HepG2 (cell line): ENCODE data around the gene FABP2. TPM values are rescaled to one million over a fixed set of nuclear protein-coding genes. Genes with fewer than 3 reads are reported as not detected.

Experiments used
- AGO2 ChIP-seq: fragments of 200-400 bp; formaldehyde crosslinking; optimal IDR thresholded peaks from 2 replicates; pipeline ENCODE3; 2017; ENCODE audit warnings: mild to moderate bottlenecking, low read depth, low read length, moderate library complexity
- ARNT2 ChIP-seq: sonication (generic); formaldehyde crosslinking; IDR thresholded peaks from 2 replicates; pipeline ENCODE4 v1.8.0; 2022; ENCODE audit warnings: mild to moderate bottlenecking, low read depth, missing genetic modification reagents, moderate library complexity
- BHLHE40 ChIP-seq: IDR thresholded peaks from 2 replicates; pipeline ENCODE4 v1.6.1; 2011; ENCODE audit warnings: low read length, improper control_type of control experiment
- NFKBIZ ChIP-seq: IDR thresholded peaks from 2 replicates; pipeline ENCODE4 v1.6.1; 2018; ENCODE audit warnings: missing genetic modification reagents, missing compliant biosample characterization
- SOX6 ChIP-seq, 2 experiments: fragments of 450-650 bp in 1 of 2; sonication (generic) in 1 of 2; formaldehyde crosslinking in 1 of 2; IDR thresholded peaks; 2 replicates each; pipeline versions ENCODE4 v1.4.0 to v1.6.1; 2017 to 2020; ENCODE audit warnings: antibody characterized with exemption in 1 of 2, mild to moderate bottlenecking in 1 of 2, missing genetic modification reagents in 1 of 2
- TBL1XR1 ChIP-seq: fragments of 150-350 bp; IDR thresholded peaks from 2 replicates; pipeline ENCODE4 v1.6.1; 2014; ENCODE audit warnings: borderline replicate concordance, low read length; ENCODE audit not compliant: partially characterized antibody
- ZBTB1 ChIP-seq: sonication (generic); formaldehyde crosslinking; IDR thresholded peaks from 2 replicates; pipeline ENCODE4 v1.4.0; 2020; ENCODE audit warnings: missing genetic modification reagents, borderline replicate concordance
- ZNF280D ChIP-seq: sonication (generic); formaldehyde crosslinking; IDR thresholded peaks from 2 replicates; pipeline ENCODE4 v1.5.1; 2020; ENCODE audit warnings: mild to moderate bottlenecking, missing genetic modification reagents
- ZNF333 ChIP-seq: sonication (generic); formaldehyde crosslinking; IDR thresholded peaks from 2 replicates; pipeline ENCODE4 v1.4.0; 2020; ENCODE audit warnings: mild to moderate bottlenecking, missing genetic modification reagents, borderline replicate concordance
- ZNF383 ChIP-seq: sonication (generic); formaldehyde crosslinking; IDR thresholded peaks from 2 replicates; pipeline ENCODE4 v1.4.0; 2020; ENCODE audit warnings: missing genetic modification reagents, mild to moderate bottlenecking, borderline replicate concordance
- ZNF879 ChIP-seq: sonication (generic); formaldehyde crosslinking; IDR thresholded peaks from 2 replicates; pipeline ENCODE4 v1.8.1; 2023; ENCODE audit warnings: missing genetic modification reagents
- polyA plus RNA-seq, 8 experiments: library from polyadenylated mRNA; depleted of rRNA in 3 of 8; stranded (reverse) in 7 of 8; unstranded in 1 of 8; fragments of >200 nt; fragmentation: Illumina TruSeq in 4 of 8; extraction: Trizol in 4 of 8; gene quantifications; 2 replicates each; pipeline versions ENCODE4 v1.2.1 to v1.2.3, GENCODE V29; 2011 to 2016; ENCODE audit warnings: low read depth in 4 of 8, missing spikeins in 1 of 8, mixed read lengths in 1 of 8; ENCODE audit not compliant: insufficient read depth in 1 of 8
- total RNA-seq, 5 experiments: library from RNA; depleted of rRNA; stranded (reverse); fragments of >200 nt; fragmentation: Illumina TruSeq; extraction: Trizol; gene quantifications; 2 replicates each; pipeline ENCODE4 v1.2.3, GENCODE V29; 2016; ENCODE audit warnings: low read depth in 1 of 5
- TF ChIP-seq, protein P1 (sequence below), 2 experiments: fragments of 450-650 bp in 1 of 2; sonication (generic) in 1 of 2; formaldehyde crosslinking in 1 of 2; IDR thresholded peaks; 2 replicates each; pipeline versions ENCODE4 v1.6.1 to v1.8.0; 2016 to 2022; ENCODE audit warnings: antibody characterized with exemption in 1 of 2, mild to moderate bottlenecking in 1 of 2, missing genetic modification reagents in 1 of 2
- TF ChIP-seq, protein P2 (sequence below): sonication (generic); formaldehyde crosslinking; conservative IDR thresholded peaks from 2 replicates; pipeline ENCODE4 v1.4.0; 2020; ENCODE audit warnings: missing genetic modification reagents

FABP2 gene
- total and polyA plus RNA-seq, 2 of the 13 experiments (the other 11 are each of a cell fraction or from before 2014, with no cell fraction given) = 0.78 to 1.2 TPM

GRCh38 chr4:119290598-119290997, 31.3 kb downstream of the FABP2 start (continued):
- TF ChIP-seq, protein P1, sequence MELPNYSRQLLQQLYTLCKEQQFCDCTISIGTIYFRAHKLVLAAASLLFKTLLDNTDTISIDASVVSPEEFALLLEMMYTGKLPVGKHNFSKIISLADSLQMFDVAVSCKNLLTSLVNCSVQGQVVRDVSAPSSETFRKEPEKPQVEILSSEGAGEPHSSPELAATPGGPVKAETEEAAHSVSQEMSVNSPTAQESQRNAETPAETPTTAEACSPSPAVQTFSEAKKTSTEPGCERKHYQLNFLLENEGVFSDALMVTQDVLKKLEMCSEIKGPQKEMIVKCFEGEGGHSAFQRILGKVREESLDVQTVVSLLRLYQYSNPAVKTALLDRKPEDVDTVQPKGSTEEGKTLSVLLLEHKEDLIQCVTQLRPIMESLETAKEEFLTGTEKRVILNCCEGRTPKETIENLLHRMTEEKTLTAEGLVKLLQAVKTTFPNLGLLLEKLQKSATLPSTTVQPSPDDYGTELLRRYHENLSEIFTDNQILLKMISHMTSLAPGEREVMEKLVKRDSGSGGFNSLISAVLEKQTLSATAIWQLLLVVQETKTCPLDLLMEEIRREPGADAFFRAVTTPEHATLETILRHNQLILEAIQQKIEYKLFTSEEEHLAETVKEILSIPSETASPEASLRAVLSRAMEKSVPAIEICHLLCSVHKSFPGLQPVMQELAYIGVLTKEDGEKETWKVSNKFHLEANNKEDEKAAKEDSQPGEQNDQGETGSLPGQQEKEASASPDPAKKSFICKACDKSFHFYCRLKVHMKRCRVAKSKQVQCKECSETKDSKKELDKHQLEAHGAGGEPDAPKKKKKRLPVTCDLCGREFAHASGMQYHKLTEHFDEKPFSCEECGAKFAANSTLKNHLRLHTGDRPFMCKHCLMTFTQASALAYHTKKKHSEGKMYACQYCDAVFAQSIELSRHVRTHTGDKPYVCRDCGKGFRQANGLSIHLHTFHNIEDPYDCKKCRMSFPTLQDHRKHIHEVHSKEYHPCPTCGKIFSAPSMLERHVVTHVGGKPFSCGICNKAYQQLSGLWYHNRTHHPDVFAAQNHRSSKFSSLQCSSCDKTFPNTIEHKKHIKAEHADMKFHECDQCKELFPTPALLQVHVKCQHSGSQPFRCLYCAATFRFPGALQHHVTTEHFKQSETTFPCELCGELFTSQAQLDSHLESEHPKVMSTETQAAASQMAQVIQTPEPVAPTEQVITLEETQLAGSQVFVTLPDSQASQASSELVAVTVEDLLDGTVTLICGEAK (IDR thresholded peaks at IDR 0.05) = no peak
- TF ChIP-seq, protein P1 (CRISPR knock-in tag; IDR thresholded peaks at IDR 0.05) = no peak
- TF ChIP-seq ZNF383 (CRISPR knock-in tag) (no peak), BHLHE40 (no peak), ZNF879 (CRISPR knock-in tag) (no peak), SOX6 (IDR thresholded peaks at IDR 0.05) (no peak), SOX6 (CRISPR knock-in tag; IDR thresholded peaks at IDR 0.05) (peak; percentile 18; the same call in 1 of the 2 replicates), ZBTB1 (no peak), NFKBIZ (CRISPR knock-in tag) (no peak), TBL1XR1 (no peak), AGO2 (no peak), ZNF333 (CRISPR knock-in tag) (no peak), ZNF280D (CRISPR knock-in tag) (no peak), ARNT2 (CRISPR knock-in tag) (no peak)
- TF ChIP-seq, protein P2, sequence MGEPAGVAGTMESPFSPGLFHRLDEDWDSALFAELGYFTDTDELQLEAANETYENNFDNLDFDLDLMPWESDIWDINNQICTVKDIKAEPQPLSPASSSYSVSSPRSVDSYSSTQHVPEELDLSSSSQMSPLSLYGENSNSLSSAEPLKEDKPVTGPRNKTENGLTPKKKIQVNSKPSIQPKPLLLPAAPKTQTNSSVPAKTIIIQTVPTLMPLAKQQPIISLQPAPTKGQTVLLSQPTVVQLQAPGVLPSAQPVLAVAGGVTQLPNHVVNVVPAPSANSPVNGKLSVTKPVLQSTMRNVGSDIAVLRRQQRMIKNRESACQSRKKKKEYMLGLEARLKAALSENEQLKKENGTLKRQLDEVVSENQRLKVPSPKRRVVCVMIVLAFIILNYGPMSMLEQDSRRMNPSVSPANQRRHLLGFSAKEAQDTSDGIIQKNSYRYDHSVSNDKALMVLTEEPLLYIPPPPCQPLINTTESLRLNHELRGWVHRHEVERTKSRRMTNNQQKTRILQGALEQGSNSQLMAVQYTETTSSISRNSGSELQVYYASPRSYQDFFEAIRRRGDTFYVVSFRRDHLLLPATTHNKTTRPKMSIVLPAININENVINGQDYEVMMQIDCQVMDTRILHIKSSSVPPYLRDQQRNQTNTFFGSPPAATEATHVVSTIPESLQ (CRISPR knock-in tag) = no peak
